HCT116 (cell line): Measurements from ENCODE around the gene TRIM4. TPM values are rescaled to one million over a fixed set of nuclear protein-coding genes. Genes with fewer than 3 reads are reported as not detected.

Experiments
- ATAC-seq: fragments of 200-7000 bp; cut with Tn5 transposase; 2 replicates; pipeline ENCODE4 v1.9.1; 2020; ENCODE audit warnings: mild to moderate bottlenecking, moderate library complexity
- BruUV-seq: library from RNA; stranded (reverse); fragments of 400-500 nt; replicated peaks from 2 replicates; lab custom pipeline; 2021; lab: Mats Ljungman, UMichigan
- CTCF ChIA-PET: fragments of 300-600 bp; sonication (Branson Sonifier 250); formaldehyde crosslinking; loops from one replicate; lab custom pipeline; 2021; ENCODE audit warnings: antibody characterized with exemption; lab: Charles Lee
- POLR2A ChIA-PET: fragments of 300-600, 350-600 bp; sonication (Branson Sonifier 250); formaldehyde crosslinking; loops from one replicate; lab custom pipeline; 2021; ENCODE audit warnings: antibody characterized with exemption; lab: Charles Lee
- RAD21 ChIA-PET, 2 experiments: fragments of 300-600 bp; sonication (Branson Sonifier 250); formaldehyde crosslinking; loops; one replicate each; lab custom pipeline; 2023; ENCODE audit warnings: low total read pairs in 2 of 2; ENCODE audit not compliant: uncharacterized antibody in 2 of 2, unreplicated experiment in 2 of 2, low non-redundant PET in 1 of 2; lab: Charles Lee
- DNase-seq: peaks from one replicate; pipeline ENCODE4 v3.0.0-alpha.2; 2010; ENCODE audit warnings: low read depth, low spot score
- H2AFZ ChIP-seq: fragments of 200-600 bp; shearing (Covaris generic), sonication (generic); 2 replicates; pipeline ENCODE4 v1.6.1; 2017; ENCODE audit warnings: low read depth, mixed run types, mixed read lengths, antibody characterized with exemption, low read length; ENCODE audit not compliant: poor library complexity, severe bottlenecking
- H3K27ac ChIP-seq: 2 replicates; pipeline ENCODE4 v1.5.1; 2012; ENCODE audit warnings: low read depth, low read length
- H3K27me3 ChIP-seq: fragments of 200-600 bp; sonication (generic); 2 replicates; pipeline ENCODE4 v1.6.1; 2016; ENCODE audit warnings: mixed run types, low read length, mixed read lengths; ENCODE audit not compliant: insufficient read depth
- H3K36me3 ChIP-seq, 2 experiments: fragments of 200-500 bp in 1 of 2; fragments of 200-600 bp in 1 of 2; sonication (Bioruptor generic) in 1 of 2; sonication (generic) in 1 of 2; 2 replicates each; pipeline versions ENCODE4 v1.5.1 to v1.6.1; 2014 to 2016; ENCODE audit warnings: low read length in 2 of 2, inconsistent platforms in 1 of 2, mixed read lengths in 1 of 2, mixed run types in 1 of 2; ENCODE audit not compliant: insufficient read depth in 2 of 2, control insufficient read depth in 1 of 2
- H3K4me1 ChIP-seq, 2 experiments: fragments of 200-600 bp in 1 of 2; sonication (generic) in 1 of 2; 2 replicates each; pipeline versions ENCODE4 v1.5.1 to v1.6.1; 2012 to 2017; ENCODE audit warnings: low read length in 2 of 2, inconsistent platforms in 1 of 2, mild to moderate bottlenecking in 1 of 2, mixed read lengths in 1 of 2, mixed run types in 1 of 2, moderate library complexity in 1 of 2; ENCODE audit not compliant: insufficient read depth in 2 of 2, control insufficient read depth in 1 of 2
- H3K4me2 ChIP-seq: fragments of 200-600 bp; sonication (generic); 2 replicates; pipeline ENCODE4 v1.6.1; 2017; ENCODE audit warnings: mixed run types, low read length, mixed read lengths
- H3K4me3 ChIP-seq, 2 experiments: fragments of 200-600 bp in 1 of 2; sonication (generic) in 1 of 2; replicated peaks in 1 of 2; 2 replicates each; pipeline ENCODE4 v1.5.1; 2011 to 2016; ENCODE audit warnings: low read length in 2 of 2, control low read depth in 1 of 2, low read depth in 1 of 2, mild to moderate bottlenecking in 1 of 2, mixed read lengths in 1 of 2, mixed run types in 1 of 2
- H3K79me2 ChIP-seq: fragments of 200-600 bp; sonication (generic); 2 replicates; pipeline ENCODE4 v1.6.1; 2017; ENCODE audit warnings: mild to moderate bottlenecking, mixed run types, low read length, moderate library complexity, mixed read lengths; ENCODE audit not compliant: insufficient read depth
- H3K9ac ChIP-seq: fragments of 200-600 bp; sonication (generic); 2 replicates; pipeline ENCODE4 v1.6.1; 2016; ENCODE audit warnings: low read length, mixed read lengths
- H3K9me2 ChIP-seq: fragments of 200-600 bp; sonication (generic), shearing (Covaris generic); 2 replicates; pipeline ENCODE4 v1.6.1; 2017; ENCODE audit warnings: mixed run types, mild to moderate bottlenecking, moderate library complexity; ENCODE audit not compliant: insufficient read depth
- H3K9me3 ChIP-seq, 2 experiments: fragments of 200-500 bp in 1 of 2; fragments of 200-600 bp in 1 of 2; sonication (Bioruptor generic) in 1 of 2; sonication (generic) in 1 of 2; 2 replicates each; pipeline ENCODE4 v1.6.1; 2014 to 2017; ENCODE audit warnings: low read length in 2 of 2, mixed read lengths in 2 of 2, inconsistent platforms in 1 of 2, low read depth in 1 of 2, mild to moderate bottlenecking in 1 of 2, mixed run types in 1 of 2, moderate library complexity in 1 of 2; ENCODE audit not compliant: control insufficient read depth in 1 of 2, insufficient read depth in 1 of 2
- H4K20me1 ChIP-seq: fragments of 200-600 bp; sonication (generic), shearing (Covaris generic); 2 replicates; pipeline ENCODE4 v1.6.1; 2017; ENCODE audit warnings: mixed run types, mild to moderate bottlenecking, moderate library complexity; ENCODE audit not compliant: insufficient read depth
- CBX3 ChIP-seq: IDR thresholded peaks from 2 replicates; pipeline ENCODE4 v1.6.1; 2012; ENCODE audit warnings: low read depth
- EGR1 ChIP-seq: IDR thresholded peaks from 2 replicates; pipeline ENCODE4 v1.6.1; 2012; ENCODE audit warnings: low read depth
- ELF1 ChIP-seq: IDR thresholded peaks from 2 replicates; pipeline ENCODE4 v1.6.1; 2012; ENCODE audit warnings: low read depth, borderline replicate concordance
- EZH2 ChIP-seq: fragments of 200-600 bp; sonication (generic); IDR thresholded peaks from 2 replicates; pipeline ENCODE4 v1.6.1; 2017; ENCODE audit warnings: antibody characterized with exemption, mixed run types
- EZH2phosphoT487 ChIP-seq: fragments of 200-600 bp; IDR thresholded peaks from 2 replicates; pipeline ENCODE4 v1.6.1; 2018; ENCODE audit warnings: antibody characterized with exemption, borderline replicate concordance
- POLR2A ChIP-seq: IDR thresholded peaks from 2 replicates; pipeline ENCODE4 v1.7.0; 2011; ENCODE audit warnings: borderline replicate concordance; ENCODE audit not compliant: insufficient read depth, insufficient read length; ENCODE audit errors: extremely low read depth
- POLR2AphosphoS5 ChIP-seq: IDR thresholded peaks from 2 replicates; pipeline ENCODE4 v1.6.1; 2011; ENCODE audit warnings: mild to moderate bottlenecking, low read depth, low read length, moderate library complexity
- SIN3A ChIP-seq: IDR thresholded peaks from 2 replicates; pipeline ENCODE4 v1.6.1; 2012; ENCODE audit warnings: low read depth
- YY1 ChIP-seq: IDR thresholded peaks from 2 replicates; pipeline ENCODE4 v1.6.1; 2011; ENCODE audit warnings: low read length, low read depth, moderate library complexity, mild to moderate bottlenecking; ENCODE audit not compliant: insufficient replicate concordance; ENCODE audit errors: extremely low read depth
- intact Hi-C: fragments of 100-400 bp; cut with micrococcal nuclease; formaldehyde crosslinking; loops from 2 replicates; pipeline ENCODE4 v1.10.0; 2022
- total RNA-seq: library from RNA; stranded (reverse); gene quantifications from one replicate; pipeline ENCODE4 v1.2.1, GENCODE V29; 2021; ENCODE audit not compliant: unreplicated experiment
- TF ChIP-seq, protein P1 (sequence below): IDR thresholded peaks from 2 replicates; pipeline ENCODE4 v1.6.1; 2011; ENCODE audit warnings: mild to moderate bottlenecking, low read length, moderate library complexity; ENCODE audit not compliant: insufficient replicate concordance; ENCODE audit errors: extremely low read depth

TRIM4 gene
- total RNA-seq, 1 experiment from 2014 or later, result 25.1 TPM

DNA sequence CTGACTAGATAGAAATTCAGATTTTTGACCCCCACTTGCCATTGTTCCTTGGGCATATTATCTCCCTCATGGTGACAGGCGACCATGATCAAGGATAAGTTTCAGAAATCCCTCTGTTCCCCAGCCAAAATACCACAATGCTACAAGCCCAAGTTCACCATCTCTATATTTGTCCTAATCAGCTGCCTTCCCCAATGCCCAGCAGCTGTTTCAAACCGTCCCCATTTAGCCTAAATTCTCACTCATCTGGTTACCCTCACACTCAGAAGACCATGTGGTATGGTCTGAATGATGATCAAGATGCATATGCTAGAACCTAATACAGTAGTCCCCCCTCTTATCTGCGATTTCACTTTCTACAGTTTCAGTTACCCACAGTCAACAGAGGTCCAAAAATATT is 11.0 kb upstream of the TRIM4 start:
- no TSS peak for BruUV-seq
- H3K27ac ChIP-seq, result no peak overlapping the region
- RAD21 ChIA-PET, result no interaction called here
- no peaks in the 10 kb centered on the region for H3K36me3 ChIP-seq
- no peaks in the 10 kb centered on the region for H4K20me1 ChIP-seq
- no peak overlapping the region for H3K9ac ChIP-seq
- intact Hi-C loops, result no loop called here
- TF ChIP-seq ELF1, result no peak
- no peak for TF ChIP-seq POLR2AphosphoS5
- TF ChIP-seq YY1, result no peak
- no peak for TF ChIP-seq SIN3A
- no peak for TF ChIP-seq CBX3
- TF ChIP-seq EGR1, result no peak
- TF ChIP-seq POLR2A, result no peak
- TF ChIP-seq, protein P1, sequence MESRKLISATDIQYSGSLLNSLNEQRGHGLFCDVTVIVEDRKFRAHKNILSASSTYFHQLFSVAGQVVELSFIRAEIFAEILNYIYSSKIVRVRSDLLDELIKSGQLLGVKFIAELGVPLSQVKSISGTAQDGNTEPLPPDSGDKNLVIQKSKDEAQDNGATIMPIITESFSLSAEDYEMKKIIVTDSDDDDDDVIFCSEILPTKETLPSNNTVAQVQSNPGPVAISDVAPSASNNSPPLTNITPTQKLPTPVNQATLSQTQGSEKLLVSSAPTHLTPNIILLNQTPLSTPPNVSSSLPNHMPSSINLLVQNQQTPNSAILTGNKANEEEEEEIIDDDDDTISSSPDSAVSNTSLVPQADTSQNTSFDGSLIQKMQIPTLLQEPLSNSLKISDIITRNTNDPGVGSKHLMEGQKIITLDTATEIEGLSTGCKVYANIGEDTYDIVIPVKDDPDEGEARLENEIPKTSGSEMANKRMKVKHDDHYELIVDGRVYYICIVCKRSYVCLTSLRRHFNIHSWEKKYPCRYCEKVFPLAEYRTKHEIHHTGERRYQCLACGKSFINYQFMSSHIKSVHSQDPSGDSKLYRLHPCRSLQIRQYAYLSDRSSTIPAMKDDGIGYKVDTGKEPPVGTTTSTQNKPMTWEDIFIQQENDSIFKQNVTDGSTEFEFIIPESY, result no peak
- no peak for TF ChIP-seq EZH2phosphoT487
- no peak for TF ChIP-seq EZH2
- TF ChIP-seq, all 23 proteins: peak for 0
- Histone ChIP-seq H3K9me3 (no peaks in the 10 kb centered on the region), H3K4me2 (no peak overlapping the region; the same call in 1 of the 2 replicates), H3K79me2 (no peaks in the 10 kb centered on the region), H3K4me1 (peaks cover 7 to 14% of the 10 kb centered on the region in 2 experiments; a peak in 3 of 4 replicates), H3K27me3 (peaks cover 20% of the 10 kb centered on the region; the same call in 1 of the 2 replicates), H2AFZ (no peak overlapping the region), H3K9me2 (no peaks in the 10 kb centered on the region), H3K4me3 (no peak overlapping the region)
- ChIA-PET POLR2A (no interaction called here), CTCF (no interaction called here)
- no peak for DNase-seq
- ATAC-seq, result no peak
